CD14-positive monocyte (primary cell): Measurements from ENCODE around the gene AGO3. TPM values are rescaled to one million over a fixed set of nuclear protein-coding genes. Genes with fewer than 3 reads are reported as not detected.

Experiments used
- DNase-seq, 3 donors: peaks; one replicate each; pipeline ENCODE4 v3.0.0-alpha.2; 2011 to 2022
- H2AFZ ChIP-seq: 2 replicates; pipeline ENCODE4 v1.6.0; 2012; ENCODE audit warnings: mild to moderate bottlenecking, low read depth, low read length, inconsistent platforms; ENCODE audit not compliant: insufficient read depth, poor library complexity, severe bottlenecking
- H3K27ac ChIP-seq, 2 donors: 1 replicate in 1 of 2; 2 replicates in 1 of 2; pipeline ENCODE4 v1.5.1; 2012 to 2013; ENCODE audit warnings: low read length in 2 of 2, control low read depth in 1 of 2, inconsistent platforms in 1 of 2, low read depth in 1 of 2, mild to moderate bottlenecking in 1 of 2
- H3K27me3 ChIP-seq, 2 donors: one replicate each; pipeline versions ENCODE4 v1.6.0 to v1.6.1; 2011 to 2013; ENCODE audit warnings: low read length in 2 of 2; ENCODE audit not compliant: control insufficient read depth in 2 of 2, insufficient read depth in 2 of 2
- H3K36me3 ChIP-seq, 2 donors: replicated peaks in 1 of 2; 1 replicate in 1 of 2; 2 replicates in 1 of 2; pipeline versions ENCODE4 v1.5.1 to v1.6.1; 2012 to 2013; ENCODE audit warnings: low read length in 2 of 2, control low read depth in 1 of 2, inconsistent platforms in 1 of 2, mild to moderate bottlenecking in 1 of 2; ENCODE audit not compliant: insufficient read depth in 2 of 2, control insufficient read depth in 1 of 2
- H3K4me1 ChIP-seq, 2 donors: 1 replicate in 1 of 2; 2 replicates in 1 of 2; pipeline versions ENCODE4 v1.5.1 to v1.6.1; 2012 to 2013; ENCODE audit warnings: low read length in 2 of 2, control low read depth in 1 of 2, inconsistent platforms in 1 of 2, mild to moderate bottlenecking in 1 of 2, moderate library complexity in 1 of 2; ENCODE audit not compliant: insufficient read depth in 2 of 2, control insufficient read depth in 1 of 2
- H3K4me2 ChIP-seq: replicated peaks from 2 replicates; pipeline ENCODE3; 2012; ENCODE audit warnings: low read length, moderate library complexity, mild to moderate bottlenecking; ENCODE audit not compliant: poor library complexity, severe bottlenecking; ENCODE audit errors: extremely low read depth
- H3K4me3 ChIP-seq, 3 experiments: fragments of 200-600 bp in 1 of 3; sonication (generic) in 1 of 3; replicated peaks in 1 of 3; 1 replicate in 2 of 3; 2 replicates in 1 of 3; pipeline ENCODE4 v1.5.1; 2011 to 2013; ENCODE audit warnings: low read length in 3 of 3, mild to moderate bottlenecking in 3 of 3, control low read depth in 2 of 3, low read depth in 2 of 3, inconsistent platforms in 1 of 3, moderate library complexity in 1 of 3
- H3K79me2 ChIP-seq: 2 replicates; pipeline ENCODE4 v1.6.0; 2012; ENCODE audit warnings: mild to moderate bottlenecking, control low read depth, inconsistent platforms, low read length, moderate library complexity; ENCODE audit not compliant: insufficient read depth
- H3K9ac ChIP-seq: 2 replicates; pipeline ENCODE4 v1.6.0; 2017; ENCODE audit warnings: low read length, mild to moderate bottlenecking; ENCODE audit not compliant: insufficient read depth, poor library complexity, severe bottlenecking
- H3K9me3 ChIP-seq, 2 donors: replicated peaks in 1 of 2; 1 replicate in 1 of 2; 2 replicates in 1 of 2; pipeline versions ENCODE4 v1.5.1 to v1.6.1; 2012 to 2013; ENCODE audit warnings: low read length in 2 of 2, control low read depth in 1 of 2; ENCODE audit not compliant: control insufficient read depth in 1 of 2, insufficient read depth in 1 of 2
- H4K20me1 ChIP-seq: 2 replicates; pipeline ENCODE4 v1.6.0; 2012; ENCODE audit warnings: mild to moderate bottlenecking, low read length, control low read depth, moderate library complexity; ENCODE audit not compliant: insufficient read depth
- H3K27ac Mint-ChIP-seq, 7 donors: one replicate each; pipeline ENCODE4 v1.8.0; 2020; ENCODE audit warnings: mild to moderate bottlenecking in 7 of 7, mixed read lengths in 7 of 7, moderate library complexity in 6 of 7, inconsistent platforms in 2 of 7
- H3K27me3 Mint-ChIP-seq, 3 donors: one replicate each; pipeline ENCODE4 v1.8.0; 2021 to 2022; ENCODE audit warnings: low read depth in 3 of 3, mild to moderate bottlenecking in 3 of 3, mixed read lengths in 3 of 3, moderate library complexity in 3 of 3, inconsistent platforms in 1 of 3
- H3K36me3 Mint-ChIP-seq, 2 donors: one replicate each; pipeline ENCODE4 v1.8.0; 2020; ENCODE audit warnings: mixed read lengths in 2 of 2, inconsistent platforms in 1 of 2, mild to moderate bottlenecking in 1 of 2
- H3K4me1 Mint-ChIP-seq: one replicate; pipeline ENCODE4 v1.8.0; 2020; ENCODE audit warnings: mild to moderate bottlenecking, mixed read lengths
- H3K4me3 Mint-ChIP-seq, 2 donors: one replicate each; pipeline ENCODE4 v1.8.0; 2020; ENCODE audit warnings: mild to moderate bottlenecking in 2 of 2, mixed read lengths in 2 of 2, moderate library complexity in 1 of 2
- H3K9me3 Mint-ChIP-seq, 7 donors: one replicate each; pipeline ENCODE4 v1.8.0; 2020 to 2022; ENCODE audit warnings: mixed read lengths in 7 of 7, mild to moderate bottlenecking in 6 of 7, moderate library complexity in 6 of 7, inconsistent platforms in 2 of 7
- WGBS: methylation state at CpG from one replicate; pipeline ENCODE4 v1.1.5; 2013; ENCODE audit warnings: missing lambda C conversion rate; ENCODE audit not compliant: insufficient coverage; 5-methylcytosine and 5-hydroxymethylcytosine counted together
- intact Hi-C, 2 donors: fragments of 100-400 bp; cut with micrococcal nuclease; formaldehyde crosslinking; loops; one replicate each; pipeline versions ENCODE4 v1.15.0 to v1.15.1; 2023
- polyA plus RNA-seq, 3 donors: library from polyadenylated mRNA; depleted of rRNA in 1 of 3; unstranded in 2 of 3; stranded (reverse) in 1 of 3; fragments of 300-500 nt in 2 of 3; fragments of >200 nt in 1 of 3; fragmentation: Illumina TruSeq in 2 of 3; gene quantifications; 1 replicate in 2 of 3; 2 replicates in 1 of 3; pipeline ENCODE4 v1.2.3, GENCODE V29; 2012 to 2021
- TF ChIP-seq, protein P1 (sequence below): fragments of 200-600 bp; IDR thresholded peaks from one replicate; pipeline ENCODE4 v1.8.0; 2022; ENCODE audit warnings: antibody characterized with exemption, mild to moderate bottlenecking

The AGO3 gene
- polyA plus RNA-seq, 3 donors: 6.3 to 9.0 (median 8.3) TPM

- no peaks in the 10 kb centered on the region for H4K20me1 ChIP-seq
- Mint-ChIP-seq H3K27me3 (no peaks in the 10 kb centered on the region), H3K36me3 (peaks cover 56 to 71% of the 10 kb centered on the region in 2 donors), H3K4me3 (no peak overlapping the region), H3K4me1 (peaks cover 9% of the 10 kb centered on the region), H3K9me3 (no peaks in the 10 kb centered on the region), H3K27ac (no peak overlapping the region)
- no peaks in the 10 kb centered on the region for H3K27me3 ChIP-seq
- no peak overlapping the region for H3K4me2 ChIP-seq
- no peaks in the 10 kb centered on the region for H3K79me2 ChIP-seq
- TF ChIP-seq, protein P1, sequence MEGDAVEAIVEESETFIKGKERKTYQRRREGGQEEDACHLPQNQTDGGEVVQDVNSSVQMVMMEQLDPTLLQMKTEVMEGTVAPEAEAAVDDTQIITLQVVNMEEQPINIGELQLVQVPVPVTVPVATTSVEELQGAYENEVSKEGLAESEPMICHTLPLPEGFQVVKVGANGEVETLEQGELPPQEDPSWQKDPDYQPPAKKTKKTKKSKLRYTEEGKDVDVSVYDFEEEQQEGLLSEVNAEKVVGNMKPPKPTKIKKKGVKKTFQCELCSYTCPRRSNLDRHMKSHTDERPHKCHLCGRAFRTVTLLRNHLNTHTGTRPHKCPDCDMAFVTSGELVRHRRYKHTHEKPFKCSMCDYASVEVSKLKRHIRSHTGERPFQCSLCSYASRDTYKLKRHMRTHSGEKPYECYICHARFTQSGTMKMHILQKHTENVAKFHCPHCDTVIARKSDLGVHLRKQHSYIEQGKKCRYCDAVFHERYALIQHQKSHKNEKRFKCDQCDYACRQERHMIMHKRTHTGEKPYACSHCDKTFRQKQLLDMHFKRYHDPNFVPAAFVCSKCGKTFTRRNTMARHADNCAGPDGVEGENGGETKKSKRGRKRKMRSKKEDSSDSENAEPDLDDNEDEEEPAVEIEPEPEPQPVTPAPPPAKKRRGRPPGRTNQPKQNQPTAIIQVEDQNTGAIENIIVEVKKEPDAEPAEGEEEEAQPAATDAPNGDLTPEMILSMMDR: no peak
- no peaks in the 10 kb centered on the region for H3K9me3 ChIP-seq
- no peak overlapping the region for H2AFZ ChIP-seq
- DNase-seq: no peak
- H3K4me3 ChIP-seq: no peak overlapping the region
- no peaks in the 10 kb centered on the region for H3K4me1 ChIP-seq
- H3K27ac ChIP-seq: no peak overlapping the region
- H3K9ac ChIP-seq: no peak overlapping the region
- H3K36me3 ChIP-seq: peaks cover 42 to 75% of the 10 kb centered on the region in 2 donors
- intact Hi-C loops: loop anchor here in 1 of 2 donors (5.0 kb wide), 1 partner anchor 37 kb away; no protein-coding TSS in a partner anchor
Observed at GRCh38 chr1:35923791-35924221, 7.1 kb upstream of the AGO3 start.

- peak overlapping the region in 3 of 7 donors; percentile 5 to 44 (median 10) for H3K27ac Mint-ChIP-seq
- no peaks in the 10 kb centered on the region for H3K27me3 ChIP-seq
- H3K9ac ChIP-seq: no peak overlapping the region
- no peak overlapping the region for H3K4me2 ChIP-seq
- peaks cover 31 to 65% of the 10 kb centered on the region in 2 donors for H3K36me3 ChIP-seq
- H3K9me3 ChIP-seq: no peaks in the 10 kb centered on the region
- intact Hi-C loops: loop anchor here in 1 of 2 donors (5.0 kb wide), 1 partner anchor 38 kb away; no protein-coding TSS in a partner anchor
- no peaks in the 10 kb centered on the region for H4K20me1 ChIP-seq
- peaks cover 45 to 61% of the 10 kb centered on the region in 2 donors for H3K36me3 Mint-ChIP-seq
- TF ChIP-seq, protein P1: no peak
- no peak overlapping the region for H2AFZ ChIP-seq
- no peak overlapping the region for H3K4me3 ChIP-seq
- peaks cover 13% of the 10 kb centered on the region for H3K4me1 Mint-ChIP-seq
- peaks cover 1 to 6% of the 10 kb centered on the region in 2 donors for H3K4me1 ChIP-seq
- no peak for DNase-seq
- H3K27ac ChIP-seq: no peak overlapping the region
- no CpG with 5 or more reads among the region's 1 CpG for WGBS
- H3K4me3 Mint-ChIP-seq: no peak overlapping the region
- H3K79me2 ChIP-seq: no peaks in the 10 kb centered on the region
- H3K9me3 Mint-ChIP-seq: no peaks in the 10 kb centered on the region
- H3K27me3 Mint-ChIP-seq: no peaks in the 10 kb centered on the region
Observed at GRCh38 chr1:35924838-35925237, 6.1 kb upstream of the AGO3 start.
